T-helper 17 cell (primary cell): Measurements from ENCODE around the gene HS6ST3. TPM values are rescaled to one million over a fixed set of nuclear protein-coding genes. Genes with fewer than 3 reads are reported as not detected.

ENCODE experiments used
- ATAC-seq: fragments of 150-1000 bp; cut with Tn5 transposase; 2 replicates; pipeline ENCODE4 v1.10.0; 2021; ENCODE audit warnings: mild to moderate bottlenecking, moderate library complexity
- DNase-seq, 3 donors: peaks; one replicate each; pipeline versions ENCODE4 v3.0.0 to v3.0.0-alpha.2; 2020 to 2021
- H3K9me3 ChIP-seq: one replicate; pipeline ENCODE4 v1.7.0; 2013; ENCODE audit warnings: low read length, mild to moderate bottlenecking; ENCODE audit not compliant: control insufficient read depth, poor library complexity, severe bottlenecking
- H3K27ac Mint-ChIP-seq: one replicate; pipeline ENCODE4 v1.8.0; 2022; ENCODE audit warnings: mild to moderate bottlenecking, moderate library complexity, mixed read lengths
- H3K27me3 Mint-ChIP-seq: one replicate; pipeline ENCODE4 v1.8.0; 2022; ENCODE audit warnings: mixed read lengths
- H3K36me3 Mint-ChIP-seq: one replicate; pipeline ENCODE4 v1.8.0; 2022; ENCODE audit warnings: low read depth, mixed read lengths
- H3K4me1 Mint-ChIP-seq: one replicate; pipeline ENCODE4 v1.8.0; 2022; ENCODE audit warnings: mild to moderate bottlenecking, mixed read lengths
- H3K4me3 Mint-ChIP-seq: one replicate; pipeline ENCODE4 v1.8.0; 2022; ENCODE audit warnings: mild to moderate bottlenecking, moderate library complexity, mixed read lengths
- total RNA-seq, 4 donors: library from RNA in 2 of 4; stranded (reverse) in 2 of 4; gene quantifications; one replicate each; pipeline ENCODE4 v1.2.3 and lab custom pipeline; 2022 to 2026

Gene HS6ST3
- total RNA-seq, 2 donors from 2014 or later = not detected

DNA sequence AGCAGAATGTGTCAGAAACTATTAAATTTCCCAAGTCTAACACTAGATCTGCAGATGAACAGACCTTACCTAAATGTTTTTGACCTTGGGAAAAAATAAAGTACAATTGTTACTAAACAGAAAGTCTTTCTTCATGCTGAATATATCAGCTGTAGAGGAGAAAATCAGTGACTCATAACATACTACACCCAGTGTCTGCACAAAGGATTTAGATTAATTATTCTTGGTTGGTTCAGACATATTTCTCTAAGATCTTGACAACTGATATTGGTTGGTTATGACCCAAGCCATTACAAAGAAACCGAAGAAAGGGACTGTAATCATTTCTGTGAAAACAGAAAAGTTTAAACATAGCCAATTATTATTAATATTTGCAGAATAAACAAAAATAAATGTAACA lies 225.1 kb downstream of the HS6ST3 start:
- Mint-ChIP-seq H3K27me3 (no peaks in the 10 kb centered on the region), H3K4me3 (no peak overlapping the region), H3K27ac (no peak overlapping the region), H3K36me3 (no peaks in the 10 kb centered on the region), H3K4me1 (no peaks in the 10 kb centered on the region)
- no peak for ATAC-seq
- no peaks in the 10 kb centered on the region for H3K9me3 ChIP-seq
- DNase-seq = no peak

DNA sequence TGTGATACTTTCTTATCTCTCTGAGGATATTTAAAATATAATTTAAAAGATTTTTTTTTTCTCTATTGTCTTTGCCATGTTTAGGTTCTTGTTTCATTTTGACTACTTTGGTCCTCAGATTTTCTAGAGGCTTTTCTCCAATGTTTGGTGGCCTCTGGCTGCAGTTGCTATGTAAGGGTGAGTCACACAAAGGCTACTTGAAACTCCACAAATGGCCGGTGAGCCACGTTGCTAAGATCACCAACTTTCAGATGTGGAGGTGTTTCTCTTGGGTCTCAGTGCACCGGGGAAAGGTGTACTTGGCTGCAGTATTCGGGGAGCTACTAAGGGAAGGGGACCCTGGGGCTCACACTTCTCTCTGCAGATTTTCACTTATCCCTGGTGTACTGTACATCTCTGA lies 248.1 kb downstream of the HS6ST3 start:
- no peaks in the 10 kb centered on the region for H3K4me1 Mint-ChIP-seq
- no peak for ATAC-seq
- H3K36me3 Mint-ChIP-seq = no peaks in the 10 kb centered on the region
- H3K27me3 Mint-ChIP-seq = no peaks in the 10 kb centered on the region
- no peak overlapping the region for H3K27ac Mint-ChIP-seq
- no peak for DNase-seq
- no peaks in the 10 kb centered on the region for H3K9me3 ChIP-seq
- no peak overlapping the region for H3K4me3 Mint-ChIP-seq

DNA sequence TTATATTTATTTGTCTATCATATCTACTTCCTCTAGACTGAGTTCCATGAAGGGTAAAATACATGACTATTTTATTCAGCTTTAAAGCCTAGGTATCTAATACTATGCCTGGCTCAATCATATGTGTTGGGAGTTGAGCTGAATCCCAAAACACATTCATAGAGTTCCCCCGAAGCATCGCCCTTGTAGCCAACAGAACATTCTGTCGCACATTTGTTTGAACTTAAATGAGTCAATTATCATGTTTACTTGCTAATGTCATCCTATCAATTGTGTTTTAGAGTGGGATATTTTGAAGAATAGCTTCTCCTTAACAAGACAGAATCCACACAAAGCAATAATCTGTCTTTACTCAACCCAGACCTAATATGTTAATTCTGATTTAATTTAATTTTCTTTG lies 252.4 kb downstream of the HS6ST3 start:
- no peaks in the 10 kb centered on the region for H3K36me3 Mint-ChIP-seq

DNA sequence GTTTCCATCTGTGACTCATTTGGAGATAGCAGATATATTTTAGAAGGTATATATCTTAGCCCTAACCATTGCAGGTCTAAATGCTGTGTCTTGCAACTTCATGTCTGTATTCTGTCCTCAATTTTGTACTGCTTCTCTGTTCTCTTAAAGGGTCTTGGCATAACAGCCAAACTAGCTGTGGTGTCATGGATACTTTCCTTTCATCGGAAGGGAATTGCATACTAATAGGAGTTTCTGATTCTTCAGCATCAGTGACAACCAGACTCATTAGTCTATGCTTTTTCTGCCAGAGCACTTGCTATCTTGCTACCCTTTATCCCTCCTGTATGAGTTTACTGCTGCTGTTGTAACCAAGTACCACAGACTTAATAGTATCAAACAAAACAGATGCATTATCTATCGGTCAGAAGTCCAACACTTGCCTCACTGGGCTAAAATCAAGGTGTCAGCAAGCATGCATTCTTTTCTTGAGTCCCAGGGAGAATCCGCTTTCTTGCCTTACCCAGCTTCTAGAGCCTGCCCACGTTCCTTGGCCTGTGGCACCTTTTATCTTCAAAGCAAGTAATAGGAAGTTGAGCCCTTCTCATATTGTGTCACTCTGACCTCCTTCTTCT lies 253.1 kb downstream of the HS6ST3 start:
- ATAC-seq (no peak), DNase-seq (no peak)
- Mint-ChIP-seq H3K27me3 (no peaks in the 10 kb centered on the region), H3K4me3 (no peak overlapping the region), H3K36me3 (no peaks in the 10 kb centered on the region), H3K4me1 (no peaks in the 10 kb centered on the region), H3K27ac (no peak overlapping the region)
- no peaks in the 10 kb centered on the region for H3K9me3 ChIP-seq

More for the DNA sequence above, 252.4 kb downstream of the HS6ST3 start:
- H3K27me3 Mint-ChIP-seq = no peaks in the 10 kb centered on the region
- H3K4me1 Mint-ChIP-seq = no peaks in the 10 kb centered on the region
- H3K27ac Mint-ChIP-seq = no peak overlapping the region
- no peak for DNase-seq
- no peaks in the 10 kb centered on the region for H3K9me3 ChIP-seq
- no peak overlapping the region for H3K4me3 Mint-ChIP-seq
- ATAC-seq = no peak

DNA sequence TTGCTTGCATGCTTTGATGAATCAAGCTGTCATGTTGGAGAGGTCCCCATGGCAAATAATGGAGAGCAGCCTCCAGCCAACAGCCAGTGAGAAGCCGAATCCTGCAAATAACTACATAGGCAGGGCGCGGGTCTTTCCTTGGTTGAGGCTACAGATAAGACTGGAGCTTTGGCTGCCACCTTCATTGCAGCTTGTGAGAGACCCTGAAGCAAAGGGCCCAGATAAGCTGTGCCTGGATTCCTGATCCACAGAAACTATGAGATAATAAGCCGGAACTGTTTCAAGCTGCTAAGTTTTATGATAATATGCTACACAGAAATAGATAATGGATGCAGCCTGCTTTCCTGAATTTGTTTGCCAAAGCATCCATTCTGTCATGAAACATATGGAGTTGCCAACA lies 257.0 kb downstream of the HS6ST3 start:
- no peak overlapping the region for H3K4me3 Mint-ChIP-seq
- no peak for ATAC-seq
- no peaks in the 10 kb centered on the region for H3K4me1 Mint-ChIP-seq
- no peak overlapping the region for H3K27ac Mint-ChIP-seq
- no peak for DNase-seq
- no peaks in the 10 kb centered on the region for H3K27me3 Mint-ChIP-seq
- H3K36me3 Mint-ChIP-seq = no peaks in the 10 kb centered on the region
- no peaks in the 10 kb centered on the region for H3K9me3 ChIP-seq

DNA sequence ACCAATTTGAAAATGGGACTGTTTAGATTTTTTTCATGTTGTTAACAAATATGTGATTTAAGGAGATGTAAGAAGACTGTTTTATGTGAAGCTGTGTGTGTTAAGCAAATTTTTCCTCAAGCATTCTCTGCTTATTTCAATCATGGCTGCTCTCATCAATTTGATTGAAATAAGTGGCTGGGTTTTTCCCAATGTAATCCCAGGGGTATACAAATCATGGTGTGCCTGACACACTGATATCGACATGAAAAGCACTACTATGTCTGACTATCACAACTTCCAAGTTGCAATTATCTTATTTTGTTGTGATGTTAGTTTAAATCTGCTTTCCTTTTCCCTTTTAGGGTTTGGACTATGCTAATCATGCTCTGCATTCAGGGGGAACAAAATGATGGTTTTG lies 283.7 kb downstream of the HS6ST3 start:
- H3K9me3 ChIP-seq = no peaks in the 10 kb centered on the region
- ATAC-seq = no peak
- Mint-ChIP-seq H3K27me3 (no peaks in the 10 kb centered on the region), H3K36me3 (no peaks in the 10 kb centered on the region), H3K27ac (no peak overlapping the region), H3K4me3 (no peak overlapping the region), H3K4me1 (no peaks in the 10 kb centered on the region)
- no peak for DNase-seq

DNA sequence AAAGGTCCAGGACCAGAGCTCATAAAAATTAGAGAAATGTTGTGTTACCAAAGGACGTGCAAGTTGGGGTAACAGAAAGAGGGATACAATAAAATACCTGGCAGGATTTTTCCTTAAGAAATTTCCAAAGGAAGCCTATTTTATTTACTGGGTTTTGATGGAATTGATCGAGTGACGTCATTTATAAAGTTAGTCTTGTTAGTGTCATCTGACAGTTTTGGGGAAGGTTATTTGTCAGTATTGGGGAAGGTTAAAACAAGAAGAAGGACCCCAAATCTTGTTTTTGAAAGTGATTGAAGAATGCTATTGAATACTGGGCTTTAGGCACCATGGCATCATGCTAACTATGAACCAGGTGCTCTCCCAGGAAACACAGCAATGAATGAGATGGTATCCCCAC lies 287.9 kb downstream of the HS6ST3 start:
- H3K4me3 Mint-ChIP-seq = no peak overlapping the region
- H3K9me3 ChIP-seq = no peaks in the 10 kb centered on the region
- H3K4me1 Mint-ChIP-seq = no peaks in the 10 kb centered on the region
- no peak for DNase-seq
- no peak for ATAC-seq
- H3K27ac Mint-ChIP-seq = no peak overlapping the region
- no peaks in the 10 kb centered on the region for H3K27me3 Mint-ChIP-seq
- no peaks in the 10 kb centered on the region for H3K36me3 Mint-ChIP-seq

DNA sequence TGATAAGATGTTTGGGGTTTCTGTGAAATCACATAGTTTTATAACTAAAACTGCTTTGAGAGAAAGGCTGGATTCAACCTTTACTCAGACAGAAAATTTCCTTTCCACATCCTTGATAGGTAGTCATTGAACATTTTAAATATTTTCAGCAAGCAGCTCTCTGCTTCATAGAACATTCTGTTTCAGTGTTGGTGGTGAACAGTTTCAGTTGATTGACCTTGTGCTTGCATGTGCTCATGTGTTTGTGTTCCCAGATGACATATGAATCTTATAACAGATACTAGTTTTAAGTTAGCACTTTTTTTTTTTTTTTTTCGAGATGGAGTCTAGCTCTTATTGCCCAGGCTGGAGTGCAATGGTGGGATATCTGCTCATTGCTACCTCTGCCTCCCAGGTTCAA lies 290.1 kb downstream of the HS6ST3 start:
- no peak overlapping the region for H3K27ac Mint-ChIP-seq
- DNase-seq (no peak), ATAC-seq (no peak)
- no peaks in the 10 kb centered on the region for H3K9me3 ChIP-seq
- H3K27me3 Mint-ChIP-seq = no peaks in the 10 kb centered on the region
- H3K4me1 Mint-ChIP-seq = no peaks in the 10 kb centered on the region
- no peak overlapping the region for H3K4me3 Mint-ChIP-seq
- H3K36me3 Mint-ChIP-seq = no peaks in the 10 kb centered on the region

DNA sequence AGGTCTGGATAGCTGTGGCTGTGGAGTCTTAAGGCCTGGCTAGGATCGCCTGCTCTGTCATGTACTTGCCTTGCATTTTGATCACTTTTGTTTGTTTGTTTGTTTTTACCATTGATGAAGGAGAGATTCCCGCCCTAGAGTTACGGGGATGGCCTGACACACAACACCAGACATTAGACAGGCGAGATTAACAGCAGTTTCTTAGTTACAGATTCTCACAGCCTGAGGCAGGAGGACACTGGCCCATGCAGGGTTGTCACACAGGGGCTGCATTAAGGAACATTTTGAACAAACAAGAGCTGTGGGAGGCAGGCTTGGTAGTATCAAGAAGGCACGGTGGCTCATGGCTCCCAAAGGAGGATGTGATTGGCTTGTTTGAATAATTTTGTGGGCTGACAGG lies 291.8 kb downstream of the HS6ST3 start:
- H3K36me3 Mint-ChIP-seq = no peaks in the 10 kb centered on the region
- H3K27me3 Mint-ChIP-seq = no peaks in the 10 kb centered on the region
- H3K4me3 Mint-ChIP-seq = no peak overlapping the region
- ATAC-seq = no peak
- no peak overlapping the region for H3K27ac Mint-ChIP-seq
- no peaks in the 10 kb centered on the region for H3K4me1 Mint-ChIP-seq
- DNase-seq = no peak
- H3K9me3 ChIP-seq = no peaks in the 10 kb centered on the region

DNA sequence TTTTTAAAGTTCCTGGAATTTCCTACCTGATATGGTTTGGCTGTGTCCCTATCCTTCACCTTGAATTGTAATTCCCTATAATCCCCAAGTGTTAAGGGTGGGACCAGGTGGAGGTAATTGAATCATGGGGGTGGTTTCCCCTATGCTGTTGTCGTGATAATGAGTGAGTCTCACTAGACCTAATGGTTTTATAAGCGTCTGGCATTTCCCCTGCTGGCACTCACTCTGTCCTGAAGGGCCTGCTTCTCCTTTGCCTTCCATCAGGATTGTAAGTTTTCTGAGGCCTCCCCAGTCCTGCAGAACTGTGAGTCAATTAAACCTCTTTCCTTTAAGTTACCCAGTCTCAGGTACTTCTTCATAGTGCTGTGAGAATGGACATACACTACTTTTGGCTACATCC lies 298.7 kb downstream of the HS6ST3 start:
- no peaks in the 10 kb centered on the region for H3K9me3 ChIP-seq
- no peak overlapping the region for H3K4me3 Mint-ChIP-seq
- DNase-seq (no peak), ATAC-seq (no peak)
- no peaks in the 10 kb centered on the region for H3K36me3 Mint-ChIP-seq
- H3K27me3 Mint-ChIP-seq = no peaks in the 10 kb centered on the region
- no peaks in the 10 kb centered on the region for H3K4me1 Mint-ChIP-seq
- no peak overlapping the region for H3K27ac Mint-ChIP-seq

DNA sequence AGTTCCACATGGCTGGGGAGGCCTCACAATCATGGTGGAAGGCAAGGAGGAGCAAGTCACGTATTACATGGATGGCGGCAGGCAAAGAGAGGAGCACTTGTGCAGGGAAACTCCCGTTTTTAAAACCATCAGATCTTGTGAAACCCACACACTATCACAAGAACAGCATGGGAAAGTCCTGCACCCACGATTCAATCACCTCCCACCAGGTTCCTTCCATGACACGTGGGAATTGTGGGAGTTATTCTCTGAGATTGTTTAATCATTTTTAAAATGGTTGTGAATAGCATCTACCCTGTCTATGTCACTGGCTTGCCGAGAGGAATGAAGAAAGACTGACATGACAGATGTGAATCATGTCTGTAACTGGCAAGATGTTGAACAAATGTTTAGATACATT lies 301.7 kb downstream of the HS6ST3 start:
- ATAC-seq (no peak), DNase-seq (no peak)
- H3K4me1 Mint-ChIP-seq = no peaks in the 10 kb centered on the region
- no peaks in the 10 kb centered on the region for H3K9me3 ChIP-seq
- H3K27me3 Mint-ChIP-seq = no peaks in the 10 kb centered on the region
- no peak overlapping the region for H3K27ac Mint-ChIP-seq
- H3K4me3 Mint-ChIP-seq = no peak overlapping the region
- no peaks in the 10 kb centered on the region for H3K36me3 Mint-ChIP-seq

DNA sequence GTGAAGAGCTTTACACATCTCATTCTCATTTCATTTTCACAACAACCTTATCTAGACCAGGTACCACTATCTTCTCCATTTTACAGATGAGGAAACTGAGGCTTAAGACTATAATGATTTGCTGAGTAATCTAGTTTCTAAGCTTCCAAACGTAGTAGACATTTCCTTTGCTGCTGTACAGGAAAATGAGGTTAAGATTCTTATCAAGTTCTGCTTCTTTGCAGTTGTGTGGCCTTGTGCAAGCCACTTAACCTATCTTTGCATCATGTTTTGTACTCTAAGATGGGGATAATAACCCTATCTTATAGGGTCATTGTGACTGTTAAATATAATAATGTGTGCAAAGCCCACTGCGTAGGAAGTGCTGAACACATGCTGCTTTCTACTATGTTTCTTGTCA lies 307.9 kb downstream of the HS6ST3 start:
- no peak overlapping the region for H3K4me3 Mint-ChIP-seq

DNA sequence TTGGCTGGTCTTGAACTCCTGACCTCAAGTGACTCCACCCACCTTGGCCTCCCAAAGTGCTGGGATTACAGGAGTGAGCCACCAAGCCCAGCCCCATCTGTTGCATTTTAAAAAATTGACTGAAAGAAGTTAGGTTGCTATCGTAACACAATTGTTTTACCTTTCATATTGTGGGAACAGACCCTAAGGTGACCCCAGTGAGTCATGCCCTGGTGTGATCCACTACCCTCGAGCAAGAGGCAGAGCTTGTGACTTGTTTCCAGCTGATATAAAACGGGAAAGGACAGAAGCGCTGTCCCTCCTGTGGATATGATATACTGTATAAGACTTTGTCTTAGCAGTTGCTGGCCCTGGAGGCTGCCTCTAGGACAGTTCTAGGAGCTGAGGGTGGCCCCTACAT lies 308.6 kb downstream of the HS6ST3 start:
- no peaks in the 10 kb centered on the region for H3K27me3 Mint-ChIP-seq
- DNase-seq (no peak), ATAC-seq (no peak)
- no peak overlapping the region for H3K27ac Mint-ChIP-seq
- no peaks in the 10 kb centered on the region for H3K36me3 Mint-ChIP-seq
- no peaks in the 10 kb centered on the region for H3K9me3 ChIP-seq
- no peaks in the 10 kb centered on the region for H3K4me1 Mint-ChIP-seq
- H3K4me3 Mint-ChIP-seq = no peak overlapping the region

More for the DNA sequence above, 307.9 kb downstream of the HS6ST3 start:
- H3K9me3 ChIP-seq = no peaks in the 10 kb centered on the region
- Mint-ChIP-seq H3K27ac (no peak overlapping the region), H3K27me3 (no peaks in the 10 kb centered on the region), H3K4me1 (no peaks in the 10 kb centered on the region), H3K36me3 (no peaks in the 10 kb centered on the region)
- no peak for ATAC-seq
- DNase-seq = no peak

DNA sequence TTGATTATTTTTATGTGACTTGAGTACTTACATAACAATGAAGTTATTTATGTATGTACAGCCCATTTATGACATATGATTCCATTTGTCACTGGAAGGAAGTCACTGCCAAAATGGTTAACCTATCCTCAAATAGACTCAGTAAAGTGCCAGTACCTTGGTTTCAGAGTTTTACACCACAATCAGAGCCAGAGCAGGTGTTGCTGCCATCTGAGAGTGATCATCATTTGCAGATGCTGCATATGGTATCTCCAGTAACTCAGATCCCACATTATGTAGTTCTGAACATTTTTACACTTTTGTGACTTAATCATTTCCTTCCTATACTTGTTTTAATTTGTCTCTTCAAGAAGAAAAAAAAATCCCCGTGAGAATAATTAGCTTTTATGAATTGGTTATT lies 313.3 kb downstream of the HS6ST3 start:
- H3K9me3 ChIP-seq = no peaks in the 10 kb centered on the region
- Mint-ChIP-seq H3K27me3 (no peaks in the 10 kb centered on the region), H3K27ac (no peak overlapping the region), H3K4me1 (no peaks in the 10 kb centered on the region), H3K36me3 (no peaks in the 10 kb centered on the region), H3K4me3 (no peak overlapping the region)
- no peak for DNase-seq
- ATAC-seq = no peak
